ENCODE measurements around the gene BACE1-AS.

BACE1-AS gene

GRCh38 chr11:117327567-117328374, 36.6 kb downstream of the BACE1-AS start, which contains the start of gene CEP164:
TSS of gene CEP164 (plus strand) at chr11:117327854. CDS start at chr11:117338587, 10,733 bp downstream.
- DNase-seq, result peak; percentile 88

DNA sequence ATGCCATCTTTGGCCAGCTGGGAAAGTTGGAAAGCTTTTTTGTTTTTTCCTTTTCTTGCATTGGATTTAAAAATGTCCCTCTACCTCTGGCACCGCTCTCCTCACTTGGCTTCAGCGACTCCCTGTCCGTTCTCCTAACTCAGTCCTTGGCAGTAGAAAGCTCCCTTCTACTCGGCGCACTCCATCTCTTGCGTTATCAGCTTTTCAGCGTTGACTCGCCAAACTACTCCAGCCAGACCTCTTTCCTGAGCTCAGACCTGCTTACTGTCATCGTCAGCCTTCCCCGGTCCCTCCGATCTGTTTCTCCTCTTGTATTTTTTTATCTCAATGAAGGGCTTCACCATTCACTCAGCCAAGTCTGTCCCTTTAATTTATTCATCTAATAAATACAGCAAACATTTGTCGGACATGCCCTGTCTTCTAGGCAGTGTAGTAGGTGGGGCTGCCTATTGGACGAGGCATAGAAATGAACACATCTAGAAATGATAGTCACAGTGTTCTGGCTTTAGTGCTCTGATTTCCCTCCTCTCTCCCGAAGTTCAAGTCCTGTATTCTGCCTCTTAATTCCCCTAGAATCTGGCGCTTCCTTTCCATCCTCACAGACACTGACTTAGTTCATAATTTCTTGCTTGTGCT, 37.3 kb downstream of the BACE1-AS start:
- DNase-seq, result no peak

DNA sequence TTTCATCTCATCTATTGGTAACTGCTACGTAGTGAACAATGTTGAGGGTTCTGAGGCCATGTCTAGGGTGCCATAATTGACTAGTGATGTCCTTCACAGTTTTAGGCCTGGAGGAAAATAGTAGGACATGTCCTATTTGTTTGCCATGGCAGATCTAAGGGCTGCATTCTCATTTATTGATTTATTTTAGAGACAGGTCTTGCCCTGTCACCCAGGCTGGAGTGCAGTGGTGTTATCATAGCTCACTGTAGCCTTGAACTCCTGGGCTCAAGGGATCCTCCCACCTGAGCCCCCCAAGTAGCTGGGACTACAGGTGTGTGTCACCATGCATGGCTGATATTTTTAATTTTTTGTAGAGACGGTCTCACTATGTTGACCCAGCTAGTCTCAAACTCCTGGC, 41.7 kb downstream of the BACE1-AS start:
- DNase-seq, result no peak

DNA sequence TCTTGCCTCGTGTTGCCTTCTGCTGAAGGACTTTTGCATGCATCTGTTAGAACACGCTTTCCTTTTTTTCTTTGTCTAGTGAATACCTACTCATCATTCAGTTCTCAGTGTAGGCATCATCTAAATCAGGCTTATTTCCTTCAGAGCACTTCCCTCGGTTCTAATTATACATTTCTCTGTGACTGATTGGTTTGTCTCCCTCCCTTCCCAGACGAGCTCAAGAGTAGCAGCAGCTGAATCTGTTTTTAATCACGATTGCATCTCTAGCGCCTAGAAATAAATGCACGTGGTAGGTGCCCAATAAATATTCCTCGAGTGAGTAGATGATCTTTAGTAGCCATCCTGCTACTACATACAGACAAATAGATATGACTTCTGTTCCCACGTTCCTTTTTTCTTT, 42.8 kb downstream of the BACE1-AS start:
- no peak for DNase-seq

DNA sequence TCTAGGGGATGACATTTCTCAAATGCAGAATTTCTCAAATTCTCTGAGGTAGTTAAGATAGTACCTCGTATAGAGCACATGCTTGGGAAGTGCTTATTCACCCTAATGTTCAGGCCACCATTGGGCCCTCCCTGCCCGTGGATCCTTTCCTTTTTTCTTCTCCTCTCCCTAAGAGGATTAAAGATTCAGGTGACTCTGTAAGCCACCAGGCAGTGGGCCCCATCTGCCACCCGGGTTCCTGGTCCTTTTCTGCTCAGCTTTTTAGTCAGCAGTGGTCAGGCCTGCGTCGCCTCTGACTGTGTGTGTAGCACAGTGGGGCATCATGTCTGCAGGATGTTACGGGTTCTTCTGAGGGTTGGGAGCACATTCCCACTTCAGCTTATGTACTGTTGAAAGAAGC, 43.8 kb downstream of the BACE1-AS start:
- DNase-seq, result no peak

- DNase-seq, result no peak
These were observed 44.3 kb downstream of the BACE1-AS start for GRCh38 chr11:117335399-117335798.

DNA sequence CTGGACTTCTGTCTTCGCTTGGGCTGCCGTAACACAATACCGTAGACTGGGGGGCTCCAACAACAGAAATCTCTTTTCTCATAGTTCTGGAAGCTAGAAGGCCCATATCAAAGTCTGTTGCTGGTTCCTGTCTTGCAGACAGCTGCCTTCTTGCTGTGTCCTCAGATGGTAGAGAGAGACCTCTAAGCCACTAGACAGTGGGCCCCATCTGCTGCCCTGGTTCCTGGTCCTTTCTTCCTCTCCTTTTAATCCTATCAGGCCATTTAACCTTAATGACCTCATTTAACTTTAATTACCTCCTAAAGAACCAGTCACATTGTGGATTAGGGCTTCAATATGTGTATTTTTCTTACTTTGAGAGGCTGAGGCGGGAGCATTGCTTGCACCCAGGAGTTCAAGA, 45.9 kb downstream of the BACE1-AS start:
- DNase-seq, result no peak
